GM13977 (cell line): ENCODE measurements around the gene PATZ1.
"Not testable (repeated sequence)": the region's sequence is repeated elsewhere in the genome, so short reads cannot be mapped to it uniquely, and the experiment has no call there.

Source experiments
- DNase-seq: peaks from one replicate; pipeline ENCODE4 v3.0.0; 2012; ENCODE audit warnings: low spot score
- in situ Hi-C: fragments of 300-500 bp; cut with MboI; formaldehyde crosslinking; loops from one replicate; pipeline ENCODE4 v1.12.0; 2022; ENCODE audit warnings: low sequenced_read_pairs, low pct_unique_long_range_greater_than_20kb, mixed read lengths, inconsistent platforms; ENCODE audit not compliant: unreplicated experiment
- TF ChIP-seq, protein P1 (sequence below): IDR thresholded peaks from 2 replicates; pipeline ENCODE4 v1.5.1; 2012; ENCODE audit warnings: mild to moderate bottlenecking, control low read depth; ENCODE audit not compliant: insufficient read depth; ENCODE audit errors: extremely low read depth, missing control alignments

The PATZ1 gene

DNA sequence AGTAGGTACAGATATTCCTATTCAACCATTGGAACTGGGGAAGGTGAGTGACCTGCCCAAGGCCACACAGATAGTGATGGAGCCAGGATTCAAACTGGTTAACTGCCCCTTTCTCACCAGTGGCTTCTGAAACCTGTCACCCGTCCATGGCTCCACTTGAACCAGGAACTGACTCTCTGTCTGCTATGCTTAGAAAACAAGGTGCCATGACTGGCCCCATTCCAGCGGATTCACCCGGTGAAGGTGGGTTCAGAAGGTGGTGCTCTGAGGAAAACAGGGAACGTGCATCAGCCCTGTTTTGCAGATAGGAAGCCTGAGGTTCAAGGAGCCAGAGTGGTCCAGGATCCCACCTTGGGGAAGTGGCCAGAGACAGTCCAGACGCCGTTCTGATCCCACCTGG is 2.6 kb upstream of the PATZ1 start:
- DNase-seq = no peak

DNA sequence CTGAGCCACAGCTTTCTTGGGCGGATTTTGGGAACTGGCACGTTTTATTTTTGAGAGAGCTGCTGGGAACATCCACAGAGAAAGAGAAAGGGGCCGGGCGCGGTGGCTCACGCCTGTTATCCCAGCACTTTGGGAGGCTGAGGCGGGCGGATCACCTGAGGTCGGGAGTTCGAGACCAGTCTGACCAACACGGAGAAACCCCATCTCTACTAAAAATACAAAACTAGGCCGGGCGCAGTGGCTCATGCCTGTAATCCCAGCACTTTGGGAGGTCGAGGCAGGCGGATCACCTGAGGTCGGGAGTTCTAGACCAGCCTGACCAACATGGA is 1.8 kb upstream of the PATZ1 start:
- in situ Hi-C loops, DNase-seq: not testable (repeated sequence)

More for the DNA sequence above, 2.6 kb upstream of the PATZ1 start:
- TF ChIP-seq, protein P1, sequence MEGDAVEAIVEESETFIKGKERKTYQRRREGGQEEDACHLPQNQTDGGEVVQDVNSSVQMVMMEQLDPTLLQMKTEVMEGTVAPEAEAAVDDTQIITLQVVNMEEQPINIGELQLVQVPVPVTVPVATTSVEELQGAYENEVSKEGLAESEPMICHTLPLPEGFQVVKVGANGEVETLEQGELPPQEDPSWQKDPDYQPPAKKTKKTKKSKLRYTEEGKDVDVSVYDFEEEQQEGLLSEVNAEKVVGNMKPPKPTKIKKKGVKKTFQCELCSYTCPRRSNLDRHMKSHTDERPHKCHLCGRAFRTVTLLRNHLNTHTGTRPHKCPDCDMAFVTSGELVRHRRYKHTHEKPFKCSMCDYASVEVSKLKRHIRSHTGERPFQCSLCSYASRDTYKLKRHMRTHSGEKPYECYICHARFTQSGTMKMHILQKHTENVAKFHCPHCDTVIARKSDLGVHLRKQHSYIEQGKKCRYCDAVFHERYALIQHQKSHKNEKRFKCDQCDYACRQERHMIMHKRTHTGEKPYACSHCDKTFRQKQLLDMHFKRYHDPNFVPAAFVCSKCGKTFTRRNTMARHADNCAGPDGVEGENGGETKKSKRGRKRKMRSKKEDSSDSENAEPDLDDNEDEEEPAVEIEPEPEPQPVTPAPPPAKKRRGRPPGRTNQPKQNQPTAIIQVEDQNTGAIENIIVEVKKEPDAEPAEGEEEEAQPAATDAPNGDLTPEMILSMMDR = no peak
- in situ Hi-C loops = no loop called here

DNA sequence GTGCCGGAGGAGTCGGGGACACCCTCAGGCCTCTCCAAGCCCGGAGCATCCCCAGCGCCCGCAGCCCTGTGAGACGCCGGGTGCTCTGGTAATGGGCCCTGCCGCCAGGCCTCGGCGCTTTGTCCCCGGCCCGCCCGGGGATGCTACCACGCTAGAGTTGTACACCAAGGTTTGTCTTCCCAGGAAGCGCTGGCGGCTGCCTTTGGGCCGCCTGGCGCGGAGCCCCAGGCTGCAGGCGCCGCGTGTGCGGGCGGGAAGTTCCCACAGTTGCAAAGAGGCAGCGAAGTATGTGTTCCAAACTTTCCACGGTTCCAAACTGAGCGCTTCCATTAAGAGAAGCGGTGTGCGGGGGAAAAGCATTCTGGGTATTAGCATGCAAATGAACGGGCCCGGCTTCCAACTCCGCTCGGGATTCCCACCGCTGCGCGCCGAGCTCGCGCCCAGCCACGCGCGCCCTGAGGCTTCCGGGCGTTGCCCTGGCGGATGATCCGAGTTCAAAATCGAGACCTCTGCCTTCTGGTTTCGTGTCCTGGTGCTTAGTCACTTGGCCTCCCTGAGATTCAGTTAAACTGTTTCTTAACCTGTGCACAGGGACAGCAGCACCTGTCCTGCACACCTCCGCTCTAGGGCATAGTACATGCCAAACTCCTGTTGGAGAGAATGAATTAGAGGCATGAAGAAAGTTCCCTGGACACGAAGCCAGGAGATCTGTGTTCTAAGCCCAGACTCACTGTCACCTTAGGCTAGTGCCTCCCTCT is 1.3 kb upstream of the PATZ1 start:
- peak; percentile 67 for DNase-seq

DNA sequence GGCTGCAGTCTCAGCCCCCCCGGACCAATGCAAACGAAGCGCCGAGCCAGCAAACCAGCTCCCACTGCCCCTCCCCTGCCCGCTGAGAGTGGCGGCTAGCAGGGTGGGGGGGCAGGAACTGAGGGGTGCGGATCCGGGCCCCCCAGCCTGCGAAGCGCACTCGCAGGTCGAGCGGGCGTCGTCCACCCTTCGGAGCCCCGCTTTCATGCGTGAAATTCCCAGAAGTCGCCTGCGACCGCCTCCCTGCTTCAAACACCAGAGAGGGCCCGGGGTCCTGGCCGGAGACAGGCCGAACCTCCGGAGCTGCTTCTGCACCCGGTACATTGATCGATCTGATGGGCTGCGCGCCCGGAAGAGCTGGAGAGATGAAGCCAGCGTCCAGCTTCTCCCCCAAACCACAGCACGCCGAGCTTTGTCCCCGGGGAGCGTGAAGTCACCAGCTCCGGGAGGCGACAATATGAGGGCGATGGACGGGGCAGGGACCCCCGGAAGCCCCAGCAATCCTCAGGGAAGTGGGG is 646 bp upstream of the PATZ1 start:
- no peak for DNase-seq

More for the DNA sequence above, 1.3 kb upstream of the PATZ1 start:
- in situ Hi-C loops = no loop called here
- TF ChIP-seq, protein P1 = no peak

DNA sequence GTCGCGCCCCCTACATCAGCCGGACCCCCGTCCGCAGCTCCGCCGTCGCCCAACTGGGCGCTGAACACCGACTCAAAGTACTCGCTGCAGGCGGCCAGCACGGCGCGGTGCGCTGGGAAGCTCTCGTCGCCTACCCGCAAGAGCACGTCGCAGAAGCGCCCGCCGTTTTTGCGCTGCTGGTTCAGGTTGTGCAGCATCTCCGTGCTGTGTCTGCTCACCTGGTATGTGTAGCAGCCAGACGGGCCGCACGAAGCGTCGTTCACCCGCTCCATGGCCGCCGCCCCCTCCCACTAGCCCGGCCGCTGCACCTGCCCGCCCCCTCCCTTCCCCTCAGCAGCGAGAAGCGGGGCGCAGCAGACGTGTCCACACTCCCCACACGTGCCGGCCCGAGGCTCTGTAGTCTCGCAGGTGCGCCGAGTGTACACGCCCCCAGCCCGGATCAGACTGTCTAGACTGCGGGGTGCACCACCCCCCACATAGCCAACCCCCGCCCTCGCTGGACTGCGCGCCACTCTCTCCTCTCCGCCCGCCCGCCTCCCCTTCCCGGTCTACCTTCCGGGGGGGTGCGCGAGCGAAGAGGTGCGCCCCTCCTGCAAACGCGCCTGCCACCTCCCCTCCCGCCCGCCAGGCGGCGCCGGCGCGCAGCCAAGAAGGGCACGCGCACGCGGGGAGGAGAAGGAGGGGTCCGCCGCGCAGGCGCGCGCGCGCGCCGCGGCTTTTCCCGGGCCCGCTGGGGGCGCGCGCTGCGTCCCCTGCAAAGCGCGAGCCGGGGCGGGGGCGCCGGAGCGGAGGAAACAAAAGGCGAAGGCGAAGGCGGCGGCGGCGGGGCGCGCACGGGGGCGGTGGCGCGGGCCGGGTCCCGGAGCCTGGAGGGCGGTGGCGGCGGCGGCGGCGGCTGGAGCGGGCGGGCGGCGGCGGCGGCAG is 553 bp downstream of the PATZ1 start:
- in situ Hi-C loops = no loop called here
- TF ChIP-seq, protein P1 = peak; percentile 98
- DNase-seq = peak; percentile 97

More for the DNA sequence above, 646 bp upstream of the PATZ1 start:
- TF ChIP-seq, protein P1 = no peak
- in situ Hi-C loops = no loop called here

DNA sequence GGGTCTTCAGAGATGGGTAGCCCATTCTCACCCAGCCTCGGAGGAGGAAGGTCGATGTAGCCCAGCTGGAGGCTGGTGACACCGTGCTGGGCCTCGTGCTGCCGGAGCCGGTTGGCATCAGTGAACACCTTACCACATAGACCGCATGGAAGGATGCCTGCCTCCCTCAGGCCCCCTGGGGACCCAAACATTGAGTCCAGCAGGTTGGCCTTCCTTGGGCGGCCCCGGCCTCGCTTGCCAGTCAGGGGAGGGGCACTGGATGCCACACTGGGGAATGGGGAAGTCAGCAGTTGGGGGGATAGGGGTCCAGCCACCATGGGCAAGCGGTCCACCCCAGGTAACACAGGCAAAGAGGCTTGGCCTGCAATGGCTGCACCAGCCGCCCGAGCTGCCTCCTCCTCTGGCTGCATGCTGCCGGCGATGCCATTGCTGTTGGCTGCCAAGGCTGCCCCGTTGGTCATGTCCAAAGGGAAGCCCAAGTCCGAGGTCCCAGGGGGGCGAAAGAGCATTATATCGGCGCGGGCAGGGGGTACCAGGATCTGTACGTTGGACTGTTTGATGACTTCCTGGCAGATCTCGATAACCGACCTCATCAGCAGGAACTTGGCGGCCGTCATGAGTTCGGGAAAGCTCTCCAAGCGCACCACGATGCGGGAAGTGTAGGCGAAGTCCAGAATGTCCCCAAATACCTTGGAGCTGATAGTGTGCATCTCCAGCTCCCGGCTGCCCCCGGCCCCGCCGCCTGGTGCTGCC is 1.4 kb downstream of the PATZ1 start:
- TF ChIP-seq, protein P1 = peak; percentile 6
- in situ Hi-C loops = no loop called here
- peak; percentile 35 for DNase-seq

DNA sequence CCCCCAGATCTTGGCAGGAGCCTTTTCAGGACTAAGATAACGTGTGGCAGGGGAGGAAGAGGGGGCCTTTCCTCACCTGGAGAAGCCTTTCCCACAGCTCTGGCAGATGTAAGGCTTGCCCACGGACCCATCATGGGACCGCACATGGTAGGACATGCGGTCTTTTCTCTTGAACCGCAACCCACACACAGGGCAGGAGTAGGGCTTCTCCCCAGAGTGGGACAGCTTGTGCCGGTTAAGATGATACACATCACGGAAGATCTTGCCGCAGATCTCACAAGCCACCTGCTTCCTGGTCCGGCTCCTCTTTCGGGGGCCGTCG is 1.9 kb downstream of the PATZ1 start:
- in situ Hi-C loops = no loop called here
- TF ChIP-seq, protein P1 = no peak
- no peak for DNase-seq
